SU-DHL-6 (cell line): ENCODE data around the gene FURIN.

ENCODE experiments used
- H2AFZ ChIP-seq: fragments of 200-600 bp; sonication (generic); 2 replicates; pipeline ENCODE4 v1.6.1; 2014; ENCODE audit warnings: low read depth, mild to moderate bottlenecking, moderate library complexity, mixed read lengths, antibody characterized with exemption, low read length; ENCODE audit not compliant: severe bottlenecking
- H3F3A ChIP-seq: fragments of 200-600 bp; shearing (Covaris generic); 2 replicates; pipeline ENCODE4 v1.6.0; 2016; ENCODE audit warnings: antibody characterized with exemption, mild to moderate bottlenecking; ENCODE audit not compliant: insufficient read depth
- H3K27ac ChIP-seq: fragments of 200-600 bp; sonication (generic); 2 replicates; pipeline ENCODE4 v1.5.1; 2016; ENCODE audit warnings: low read depth, mild to moderate bottlenecking, low read length, moderate library complexity, mixed read lengths
- H3K27me3 ChIP-seq: fragments of 200-600 bp; sonication (generic), shearing (Covaris generic); 2 replicates; pipeline ENCODE4 v1.6.0; 2014; ENCODE audit warnings: mild to moderate bottlenecking, low read length
- H3K36me3 ChIP-seq: fragments of 200-600 bp; sonication (generic); 2 replicates; pipeline ENCODE4 v1.6.1; 2014; ENCODE audit warnings: mild to moderate bottlenecking, low read length, mixed read lengths
- H3K4me2 ChIP-seq: fragments of 300-600, 200-600 bp; shearing (Covaris generic), sonication (generic); 2 replicates; pipeline ENCODE4 v1.6.0; 2014; ENCODE audit warnings: low read length, low read depth, mild to moderate bottlenecking; ENCODE audit not compliant: poor library complexity, severe bottlenecking
- H3K4me3 ChIP-seq: fragments of 200-600 bp; sonication (generic); 2 replicates; pipeline ENCODE4 v1.5.1; 2014; ENCODE audit warnings: antibody characterized with exemption, low read length, mild to moderate bottlenecking, mixed read lengths; ENCODE audit not compliant: insufficient read depth, poor library complexity, severe bottlenecking
- H3K79me2 ChIP-seq: fragments of 200-600 bp; sonication (generic); 2 replicates; pipeline ENCODE4 v1.6.1; 2014; ENCODE audit warnings: mild to moderate bottlenecking, low read length, moderate library complexity; ENCODE audit not compliant: insufficient read depth
- H3K9ac ChIP-seq: fragments of 200-600 bp; sonication (generic); 2 replicates; pipeline ENCODE4 v1.7.0; 2014; ENCODE audit warnings: mild to moderate bottlenecking, low read length
- H3K9me2 ChIP-seq: fragments of 200-600 bp; sonication (generic); replicated peaks from 2 replicates; pipeline ENCODE4 v1.6.1; 2014; ENCODE audit warnings: low read length; ENCODE audit not compliant: insufficient read depth
- H3K9me3 ChIP-seq: fragments of 200-600 bp; sonication (generic); 2 replicates; pipeline ENCODE4 v1.6.1; 2014; ENCODE audit warnings: low read length, mixed read lengths; ENCODE audit not compliant: insufficient read depth
- H4K20me1 ChIP-seq: fragments of 200-600 bp; sonication (generic); 2 replicates; pipeline ENCODE4 v1.6.1; 2014; ENCODE audit warnings: low read depth, mild to moderate bottlenecking, antibody characterized with exemption, low read length, moderate library complexity, mixed read lengths
- EZH2phosphoT487 ChIP-seq: fragments of 200-600 bp; sonication (generic), shearing (Covaris generic); conservative IDR thresholded peaks from 2 replicates; pipeline ENCODE4 v1.6.1; 2018; ENCODE audit warnings: mild to moderate bottlenecking, antibody characterized with exemption, low read length, moderate library complexity, mixed read lengths
- TF ChIP-seq, protein P1 (sequence below): fragments of 200-600 bp; sonication (generic); IDR thresholded peaks from one replicate; pipeline ENCODE4 v1.5.1; 2017; ENCODE audit warnings: antibody characterized with exemption, mild to moderate bottlenecking, low read length, moderate library complexity; ENCODE audit not compliant: insufficient read depth, poor library complexity, severe bottlenecking

Gene FURIN

DNA sequence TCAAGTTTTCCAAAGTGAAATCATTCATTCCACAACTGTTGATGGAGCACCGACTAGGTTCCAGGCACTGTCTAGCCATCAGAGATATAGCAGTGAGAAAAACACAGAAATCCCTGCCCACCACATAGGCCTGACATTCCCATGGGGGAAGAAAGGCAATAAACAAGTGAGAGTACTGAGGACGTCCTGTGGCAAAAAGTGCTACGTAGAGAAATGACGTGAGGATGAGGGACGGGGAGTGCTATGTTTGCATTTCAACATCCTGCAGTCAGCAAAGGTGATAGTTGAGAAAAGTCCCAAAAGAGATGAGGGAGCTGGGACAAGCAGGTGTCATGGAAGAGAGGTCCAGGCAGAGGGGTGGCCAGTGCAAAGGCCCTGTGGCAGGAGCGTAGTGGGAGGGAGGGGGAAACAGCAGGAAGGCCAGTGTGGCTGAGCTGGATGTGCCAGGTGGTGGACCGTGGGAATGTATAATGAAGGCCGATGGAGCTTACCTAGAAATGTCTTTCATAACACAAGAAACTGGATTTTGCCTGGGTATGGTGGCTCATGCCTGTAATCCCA, 10.4 kb upstream of the FURIN start:
- TF ChIP-seq EZH2phosphoT487: no peak
- TF ChIP-seq, protein P1, sequence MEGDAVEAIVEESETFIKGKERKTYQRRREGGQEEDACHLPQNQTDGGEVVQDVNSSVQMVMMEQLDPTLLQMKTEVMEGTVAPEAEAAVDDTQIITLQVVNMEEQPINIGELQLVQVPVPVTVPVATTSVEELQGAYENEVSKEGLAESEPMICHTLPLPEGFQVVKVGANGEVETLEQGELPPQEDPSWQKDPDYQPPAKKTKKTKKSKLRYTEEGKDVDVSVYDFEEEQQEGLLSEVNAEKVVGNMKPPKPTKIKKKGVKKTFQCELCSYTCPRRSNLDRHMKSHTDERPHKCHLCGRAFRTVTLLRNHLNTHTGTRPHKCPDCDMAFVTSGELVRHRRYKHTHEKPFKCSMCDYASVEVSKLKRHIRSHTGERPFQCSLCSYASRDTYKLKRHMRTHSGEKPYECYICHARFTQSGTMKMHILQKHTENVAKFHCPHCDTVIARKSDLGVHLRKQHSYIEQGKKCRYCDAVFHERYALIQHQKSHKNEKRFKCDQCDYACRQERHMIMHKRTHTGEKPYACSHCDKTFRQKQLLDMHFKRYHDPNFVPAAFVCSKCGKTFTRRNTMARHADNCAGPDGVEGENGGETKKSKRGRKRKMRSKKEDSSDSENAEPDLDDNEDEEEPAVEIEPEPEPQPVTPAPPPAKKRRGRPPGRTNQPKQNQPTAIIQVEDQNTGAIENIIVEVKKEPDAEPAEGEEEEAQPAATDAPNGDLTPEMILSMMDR: no peak
- Histone ChIP-seq H3F3A (no peaks in the 10 kb centered on the region), H3K27ac (no peak overlapping the region), H3K9me2 (no peaks in the 10 kb centered on the region), H3K27me3 (no peaks in the 10 kb centered on the region), H4K20me1 (no peaks in the 10 kb centered on the region), H3K4me3 (no peak overlapping the region), H3K9me3 (no peaks in the 10 kb centered on the region), H3K79me2 (no peaks in the 10 kb centered on the region), H3K4me2 (no peak overlapping the region), H2AFZ (no peak overlapping the region), H3K9ac (no peak overlapping the region), H3K36me3 (no peaks in the 10 kb centered on the region)

DNA sequence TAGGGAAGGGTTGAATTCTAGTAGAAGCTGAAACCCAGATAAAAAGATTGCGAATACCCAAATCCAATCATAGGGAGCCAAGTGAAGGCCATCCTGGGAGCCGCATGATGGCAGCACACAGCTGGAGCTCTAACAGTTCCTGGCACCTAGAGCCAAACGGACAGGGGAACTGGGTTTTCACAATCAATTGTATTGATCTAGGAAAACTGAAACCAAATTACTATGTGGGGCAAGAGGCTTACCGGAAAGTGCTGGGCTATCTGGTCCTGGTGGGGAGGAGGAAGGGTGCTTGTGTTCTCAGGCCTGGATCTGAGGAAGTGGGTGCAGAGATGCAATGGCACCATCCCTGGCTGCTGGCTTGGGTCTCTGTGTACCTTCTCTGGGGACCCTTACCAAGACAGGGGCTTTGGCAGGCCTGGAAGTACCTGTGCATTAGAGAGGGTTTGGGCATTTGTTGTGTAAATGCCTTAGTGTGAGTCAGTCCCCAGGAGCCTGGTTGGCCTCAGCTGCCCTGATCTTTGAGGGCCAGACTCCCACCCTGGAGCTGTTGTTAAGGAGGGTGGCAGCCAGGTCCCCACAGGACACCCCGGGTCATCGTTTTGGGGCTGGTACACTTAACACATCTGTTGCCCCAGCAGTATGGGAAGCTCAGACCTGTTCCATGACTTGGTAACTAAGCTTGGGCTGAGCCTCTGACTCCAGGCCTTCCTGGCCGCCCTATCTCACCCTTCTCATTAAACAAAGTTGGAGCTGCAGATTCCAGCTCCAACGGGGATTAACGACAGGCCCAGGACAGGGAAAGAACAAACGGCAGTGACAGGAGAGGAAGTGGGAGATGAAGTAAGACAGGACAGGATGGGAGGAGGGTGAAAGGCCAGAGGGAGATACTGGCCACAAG, 8.9 kb upstream of the FURIN start:
- no peaks in the 10 kb centered on the region for H3K79me2 ChIP-seq
- no peak overlapping the region for H3K27ac ChIP-seq
- no peaks in the 10 kb centered on the region for H3F3A ChIP-seq
- no peaks in the 10 kb centered on the region for H3K36me3 ChIP-seq
- H3K27me3 ChIP-seq: no peaks in the 10 kb centered on the region
- H3K4me2 ChIP-seq: no peak overlapping the region
- no peak overlapping the region for H3K4me3 ChIP-seq
- H3K9me2 ChIP-seq: no peaks in the 10 kb centered on the region
- H3K9me3 ChIP-seq: no peaks in the 10 kb centered on the region
- H4K20me1 ChIP-seq: no peaks in the 10 kb centered on the region
- TF ChIP-seq EZH2phosphoT487: no peak
- H3K9ac ChIP-seq: no peak overlapping the region
- no peak overlapping the region for H2AFZ ChIP-seq

- Histone ChIP-seq H3K27ac (no peak overlapping the region), H4K20me1 (no peaks in the 10 kb centered on the region), H3K36me3 (no peaks in the 10 kb centered on the region), H3F3A (no peaks in the 10 kb centered on the region), H3K9me3 (no peaks in the 10 kb centered on the region), H3K4me3 (no peak overlapping the region), H3K79me2 (no peaks in the 10 kb centered on the region), H3K27me3 (no peaks in the 10 kb centered on the region), H3K9ac (no peak overlapping the region), H3K9me2 (no peaks in the 10 kb centered on the region), H3K4me2 (no peak overlapping the region), H2AFZ (no peak overlapping the region)
- TF ChIP-seq, protein P1: no peak
- TF ChIP-seq EZH2phosphoT487: no peak
Measured at GRCh38 chr15:90860450-90860849, 7.9 kb upstream of the FURIN start.
